Keratinocyte (primary cell): ENCODE results near the gene ENGASE.

ENCODE experiments used
- CTCF ChIP-seq, 3 experiments: IDR thresholded peaks in 1 of 3; conservative IDR thresholded peaks in 1 of 3; optimal IDR thresholded peaks in 1 of 3; 2 replicates in 2 of 3; 3 replicates in 1 of 3; pipeline versions ENCODE3 to v1.5.1; 2011; ENCODE audit warnings: low read length in 3 of 3, mild to moderate bottlenecking in 3 of 3, moderate library complexity in 2 of 3, control low read depth in 1 of 3, inconsistent platforms in 1 of 3; ENCODE audit not compliant: insufficient read depth in 2 of 3; ENCODE audit errors: extremely low read depth in 1 of 3
- EZH2 ChIP-seq: IDR thresholded peaks from one replicate; pipeline ENCODE4 v1.6.1; 2012; ENCODE audit warnings: inconsistent platforms, mild to moderate bottlenecking, low read length, moderate library complexity

- TF ChIP-seq CTCF (optimal IDR thresholded peaks at IDR 0.05 in 1 of 3, IDR thresholded peaks at IDR 0.05 in 1 of 3, conservative IDR thresholded peaks at IDR 0.05 in 1 of 3; ENCODE audit: extremely low read depth in 1 of 3, insufficient read depth in 2 of 3, low read length in 3 of 3) (no peak), EZH2 (no peak)
These were observed 3.0 kb downstream of the ENGASE start for GRCh38 chr17:79077587-79077986.
